Measurements from ENCODE around the gene NRSN1. TPM values are rescaled to one million over a fixed set of nuclear protein-coding genes. Genes with fewer than 3 reads are reported as not detected.

Gene NRSN1
- total and polyA plus RNA-seq, 3 experiments from 2014 or later: not detected

GRCh38 chr6:24194978-24195700 is 69.1 kb downstream of the NRSN1 start:
- H3K9me3 Mint-ChIP-seq: no peaks in the 10 kb centered on the region
- H3K27me3 ChIP-seq (ENCODE audit: insufficient read depth, low read length, poor library complexity, severe bottlenecking): no peaks in the 10 kb centered on the region
- ChIA-PET POLR2A (no interaction called here), CTCF (no interaction called here)
- no peak overlapping the region for H3K27ac ChIP-seq (ENCODE audit: low read depth, low read length)
- no peaks in the 10 kb centered on the region for H3K4me1 ChIP-seq (ENCODE audit: insufficient read depth, low read length)
- no peaks in the 10 kb centered on the region for H3K36me3 ChIP-seq (ENCODE audit: insufficient read depth, low read length)
- H3K36me3 Mint-ChIP-seq: no peaks in the 10 kb centered on the region
- H3K27me3 Mint-ChIP-seq: peaks cover 9 to 19% of the 10 kb centered on the region in 2 donors
- no peak overlapping the region for H3K4me3 Mint-ChIP-seq
- no peak overlapping the region for H3K4me3 ChIP-seq (ENCODE audit: low read length)
- DNase-seq: no peak
- no peaks in the 10 kb centered on the region for H3K4me1 Mint-ChIP-seq
- H3K27ac Mint-ChIP-seq: no peak overlapping the region
- no peaks in the 10 kb centered on the region for H3K9me3 ChIP-seq (ENCODE audit: low read length)

DNA sequence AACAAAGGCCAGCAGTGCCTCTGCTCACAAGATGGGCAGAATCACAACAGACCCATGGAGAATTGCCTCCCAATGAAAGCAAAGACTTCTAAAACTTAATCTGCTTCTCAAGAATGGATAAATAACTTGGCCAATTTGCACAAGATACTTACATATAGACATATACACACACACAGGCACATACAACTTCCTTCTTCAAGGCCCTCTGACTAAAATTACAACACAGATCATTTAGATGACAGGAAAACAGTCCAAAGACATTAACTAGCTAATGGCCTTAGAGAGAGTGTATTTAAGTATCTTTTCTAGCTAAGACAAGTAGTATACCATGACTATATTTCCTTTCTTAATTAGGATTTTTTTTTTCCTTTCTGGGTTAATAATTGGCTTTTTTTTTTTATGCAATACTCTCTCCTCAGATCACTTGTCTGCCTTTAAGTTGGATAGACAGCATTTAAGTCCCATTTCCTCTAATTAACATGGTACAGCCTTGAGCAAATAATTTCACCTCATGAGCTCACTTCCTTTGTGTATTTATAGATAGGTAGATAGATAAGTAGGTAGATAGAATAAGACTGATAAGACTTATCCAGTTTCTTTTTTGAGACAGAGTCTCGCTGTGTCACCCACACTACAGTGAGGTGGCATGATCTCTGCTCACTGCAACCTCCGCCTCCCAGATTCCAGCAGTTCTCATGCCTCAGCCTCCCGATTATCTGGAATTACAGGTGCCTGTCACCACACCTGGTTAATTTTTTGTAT is 70.0 kb downstream of the NRSN1 start:
- no peak overlapping the region for H3K27ac Mint-ChIP-seq
- ChIA-PET CTCF (no interaction called here), POLR2A (no interaction called here)

More for the DNA sequence above, 70.0 kb downstream of the NRSN1 start:
- no peak overlapping the region for H3K27ac ChIP-seq (ENCODE audit: low read depth, low read length)
- no peaks in the 10 kb centered on the region for H3K4me1 ChIP-seq (ENCODE audit: insufficient read depth, low read length)
- H3K27me3 Mint-ChIP-seq: peaks cover 7 to 22% of the 10 kb centered on the region in 2 donors
- no peaks in the 10 kb centered on the region for H3K36me3 ChIP-seq (ENCODE audit: insufficient read depth, low read length)
- H3K4me1 Mint-ChIP-seq: no peaks in the 10 kb centered on the region
- H3K4me3 ChIP-seq (ENCODE audit: low read length): no peak overlapping the region
- no peak overlapping the region for H3K4me3 Mint-ChIP-seq
- no peaks in the 10 kb centered on the region for H3K9me3 ChIP-seq (ENCODE audit: low read length)
- H3K9me3 Mint-ChIP-seq: no peaks in the 10 kb centered on the region
- DNase-seq: no peak
- no peaks in the 10 kb centered on the region for H3K36me3 Mint-ChIP-seq
- H3K27me3 ChIP-seq (ENCODE audit: insufficient read depth, low read length, poor library complexity, severe bottlenecking): no peaks in the 10 kb centered on the region

Other genes with a start within 250 kb of the NRSN1 start
- gene DCDC2, start 231.8 kb downstream of the NRSN1 start, total RNA-seq: not detected
- not detected for gene DCDC2, start 231.8 kb downstream of the NRSN1 start, polyA plus RNA-seq